ENCODE data around the gene CTDP1. TPM values are rescaled to one million over a fixed set of nuclear protein-coding genes. Genes with fewer than 3 reads are reported as not detected.
A peak's percentile ranks its signal among the peaks of the same experiment; 100 is the strongest.

Gene CTDP1
- total RNA-seq, 2 experiments from 2014 or later, result 36.7 to 45.5 TPM

DNA sequence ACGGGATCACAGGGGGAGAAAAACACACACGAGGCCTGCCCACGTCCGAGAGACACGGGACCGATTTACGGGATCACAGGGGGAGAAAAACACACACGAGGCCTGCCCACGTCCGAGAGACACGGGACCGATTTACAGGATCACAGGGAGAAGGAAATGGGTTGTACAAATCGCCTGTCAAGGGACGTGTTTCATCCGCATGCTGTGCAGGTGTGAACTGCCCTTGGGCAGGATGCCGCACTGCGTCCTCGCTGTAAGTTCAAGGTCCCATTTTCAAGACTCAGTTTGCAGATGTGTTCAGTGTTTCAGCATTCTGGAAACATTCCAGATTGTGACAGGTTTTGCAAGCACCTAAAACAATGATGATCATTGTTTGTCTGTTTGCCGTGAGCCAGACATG, 115.8 kb downstream of the CTDP1 start:
- DNase-seq (no peak), ATAC-seq (no peak)
- intact Hi-C loops (cut with DNase I, micrococcal nuclease), result loop anchor here (5.0 to 10.0 kb wide), 3 partner anchors 167 to 362 kb away; partner anchors contain the start of gene HSBP1L1 (in 1 of the 2)
- Mint-ChIP-seq H3K4me1 (peaks cover 15% of the 10 kb centered on the region), H3K36me3 (ENCODE audit: low read depth) (no peaks in the 10 kb centered on the region), H3K27ac (no peak overlapping the region), H3K9me3 (ENCODE audit: low read depth) (no peaks in the 10 kb centered on the region), H3K27me3 (peaks cover 50% of the 10 kb centered on the region), H3K4me3 (no peak overlapping the region)
- ChIA-PET CTCF (no interaction called here), POLR2A (no interaction called here)

DNA sequence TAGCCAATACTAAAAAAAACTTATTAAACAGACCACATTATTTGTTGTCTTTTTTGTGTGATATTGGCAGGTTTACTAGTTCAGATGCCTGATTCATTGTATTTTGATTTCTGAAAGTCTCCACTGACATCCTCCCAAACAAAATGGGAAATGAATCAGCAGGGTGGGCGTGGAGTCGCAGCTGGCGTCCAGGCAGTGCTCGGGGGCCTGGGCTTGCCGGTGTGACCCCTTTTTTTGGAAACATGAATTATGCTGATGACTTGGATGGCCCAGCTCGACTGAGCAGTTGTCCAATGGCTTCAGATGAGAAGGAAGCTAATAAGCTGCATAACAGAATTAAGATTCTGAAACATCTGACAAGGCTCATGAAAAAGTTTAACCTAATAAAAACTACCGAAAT, 116.4 kb downstream of the CTDP1 start:
- POLR2A ChIA-PET, result no interaction called here
- Mint-ChIP-seq H3K27ac (no peak overlapping the region), H3K4me3 (no peak overlapping the region), H3K9me3 (ENCODE audit: low read depth) (no peaks in the 10 kb centered on the region), H3K4me1 (peaks cover 15% of the 10 kb centered on the region), H3K27me3 (peaks cover 48% of the 10 kb centered on the region), H3K36me3 (ENCODE audit: low read depth) (no peaks in the 10 kb centered on the region)
- CTCF ChIA-PET, result no interaction called here
- intact Hi-C loops (cut with DNase I, micrococcal nuclease), result loop anchor here (5.0 to 10.0 kb wide), 3 partner anchors 166 to 361 kb away; partner anchors contain the start of gene HSBP1L1 (in 1 of the 2)
- ATAC-seq (no peak), DNase-seq (no peak)

DNA sequence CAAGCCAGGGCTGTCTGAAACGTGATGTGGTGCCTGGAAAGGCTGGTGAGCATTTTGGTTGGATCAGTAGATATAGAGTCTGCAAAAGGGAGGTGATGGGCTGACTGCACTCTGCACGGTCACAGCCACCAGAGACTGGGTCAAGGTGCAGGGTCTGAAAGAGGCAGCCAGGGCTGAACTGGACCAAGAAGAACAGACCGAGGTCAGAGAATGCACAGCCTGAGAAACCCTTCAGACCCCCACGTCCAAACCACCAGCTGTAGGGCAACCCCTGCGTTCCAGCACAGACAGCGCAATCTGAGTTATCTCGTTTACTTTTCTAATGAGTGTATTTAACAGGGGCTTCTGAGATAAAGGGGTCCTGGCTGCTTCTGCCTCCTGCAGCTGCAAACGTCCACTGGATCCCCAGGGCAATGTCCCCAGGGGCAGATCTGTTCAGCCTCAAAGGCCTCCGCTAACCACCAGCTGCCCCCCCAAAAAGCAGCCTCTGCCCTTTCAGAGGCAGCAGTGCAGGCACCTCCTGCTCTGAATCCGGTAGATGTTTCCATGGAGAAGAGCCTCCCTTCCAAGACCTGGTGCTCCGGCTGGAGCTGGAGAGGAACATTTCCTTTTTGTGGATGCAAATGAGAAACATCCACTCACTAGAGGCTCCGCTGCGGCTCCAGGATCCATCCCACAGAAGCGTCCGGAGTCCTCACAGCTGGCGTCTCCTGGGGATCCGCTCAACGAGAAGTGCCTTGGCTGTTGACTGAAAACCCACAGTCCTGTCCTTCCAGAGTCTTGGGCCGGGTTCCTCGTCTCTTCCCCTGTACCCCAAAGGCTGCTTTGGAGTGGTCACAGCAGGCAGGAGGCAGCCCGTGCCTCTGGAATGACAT, 117.2 kb downstream of the CTDP1 start:
- H3K4me1 Mint-ChIP-seq, result peaks cover 11% of the 10 kb centered on the region
- intact Hi-C loops (cut with DNase I, micrococcal nuclease), result loop anchor here (5.0 to 10.0 kb wide), 3 partner anchors 166 to 361 kb away; partner anchors contain the start of gene HSBP1L1 (in 1 of the 2)
- no peak overlapping the region for H3K27ac Mint-ChIP-seq
- ChIA-PET CTCF (interaction anchor here (0.6 kb wide), 1 partner anchor 192 kb away, joined by 3 read pairs; no protein-coding TSS in a partner anchor), POLR2A (no interaction called here)
- ATAC-seq (no peak), DNase-seq (no peak)
- peaks cover 41% of the 10 kb centered on the region for H3K27me3 Mint-ChIP-seq
- H3K36me3 Mint-ChIP-seq (ENCODE audit: low read depth), result no peaks in the 10 kb centered on the region
- H3K9me3 Mint-ChIP-seq (ENCODE audit: low read depth), result no peaks in the 10 kb centered on the region
- peak overlapping the region; percentile 56 for H3K4me3 Mint-ChIP-seq

DNA sequence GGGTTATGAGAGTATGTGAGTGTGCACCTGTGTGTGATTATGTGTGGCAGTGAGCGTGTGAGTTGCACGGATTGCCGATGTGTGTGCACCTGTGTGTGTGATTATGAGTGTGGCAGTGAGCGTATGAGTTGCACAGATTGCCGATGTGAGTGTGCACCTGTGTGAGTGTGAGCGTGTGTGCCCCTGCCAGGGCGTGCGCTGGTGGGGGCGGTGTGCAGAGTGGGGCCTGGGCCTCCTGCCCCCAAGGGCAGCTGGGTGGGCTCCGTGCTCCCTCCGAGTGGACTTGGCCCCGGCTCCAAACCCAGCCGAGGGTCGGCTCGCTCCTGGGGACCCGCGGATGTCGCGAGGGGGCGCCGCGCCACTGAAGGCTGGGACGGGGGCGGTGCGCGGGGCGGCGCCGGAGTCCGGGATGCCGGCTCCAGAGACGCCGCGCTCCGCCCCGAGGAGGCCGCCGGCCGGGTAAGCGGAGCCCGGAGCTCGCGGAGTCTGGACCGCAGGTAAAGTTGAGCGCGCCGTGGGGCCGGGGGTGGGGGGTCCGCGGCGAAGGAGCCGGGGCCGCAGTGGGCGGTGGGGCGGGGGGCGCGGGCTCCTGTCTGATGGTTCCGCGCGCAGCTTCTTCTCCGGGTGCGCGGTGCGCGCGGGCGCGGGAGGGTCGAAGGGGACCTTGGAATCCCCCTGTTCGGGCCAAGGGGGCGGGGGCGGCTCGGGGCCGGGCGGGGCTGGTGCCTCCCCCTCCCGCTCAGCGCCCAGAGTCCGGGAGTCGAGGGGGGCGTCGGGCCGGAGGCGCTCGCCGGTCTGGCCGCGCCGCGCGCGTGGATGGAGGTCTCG, 118.1 kb downstream of the CTDP1 start, which contains the start of gene KCNG2:
Gene KCNG2, plus strand, starts transcription at position 421 of the 828 bp plus-strand sequence. CDS start 65,730 bp downstream, outside the sequence.
- peaks cover 11% of the 10 kb centered on the region for H3K4me1 Mint-ChIP-seq
- intact Hi-C loops (cut with DNase I, micrococcal nuclease), result loop anchor here (5.0 to 10.0 kb wide), 3 partner anchors 165 to 360 kb away; partner anchors contain the start of gene HSBP1L1 (in 1 of the 2)
- DNase-seq (peak; percentile 67), ATAC-seq (peak; percentile 83)
- POLR2A ChIA-PET, result interaction anchor here (0.7 kb wide), 1 partner anchor 395 kb away, joined by 4 read pairs; no protein-coding TSS in a partner anchor
- H3K27ac Mint-ChIP-seq, result no peak within 1 kb of the TSS
- CTCF ChIA-PET, result no interaction called here
- no peaks in the 10 kb centered on the region for H3K36me3 Mint-ChIP-seq (ENCODE audit: low read depth)
- peak within 1 kb of the TSS; percentile 56 for H3K4me3 Mint-ChIP-seq
- peaks cover 31% of the 10 kb centered on the region for H3K27me3 Mint-ChIP-seq
- H3K9me3 Mint-ChIP-seq (ENCODE audit: low read depth), result no peaks in the 10 kb centered on the region

DNA sequence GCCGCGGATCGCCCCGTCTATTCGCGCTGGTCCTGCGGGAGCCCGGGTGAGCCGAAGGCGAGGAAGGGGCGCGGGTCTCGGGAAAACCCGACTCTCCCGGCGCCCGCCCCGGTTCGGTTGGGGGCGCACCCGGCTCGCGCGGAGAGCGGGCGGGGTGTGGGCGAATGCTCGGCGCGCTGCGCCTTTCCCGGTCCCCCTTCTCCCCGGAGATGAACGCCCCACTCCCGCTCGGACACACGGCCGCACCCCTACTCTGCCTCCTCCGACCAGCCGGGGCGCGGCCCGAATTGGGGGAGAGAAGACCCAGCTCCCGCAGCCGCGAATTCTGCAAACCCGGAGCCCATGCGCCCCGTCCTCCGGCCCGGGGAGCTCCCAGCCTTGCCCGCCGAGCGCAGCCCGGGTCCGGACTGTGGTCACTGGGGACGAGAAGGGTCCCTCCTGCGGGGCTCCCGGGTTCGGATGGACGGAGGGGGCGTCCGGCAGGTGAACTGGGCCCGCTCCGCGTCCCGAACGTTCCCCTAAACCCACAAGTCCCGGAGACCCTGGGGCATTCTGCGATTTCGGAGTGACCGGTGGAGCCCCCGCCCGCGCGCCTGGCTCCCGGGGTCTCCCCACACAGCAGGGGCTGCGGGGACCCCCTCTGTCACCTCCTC, 118.9 kb downstream of the CTDP1 start:
- peaks cover 11% of the 10 kb centered on the region for H3K4me1 Mint-ChIP-seq
- ChIA-PET POLR2A (interaction anchor here (0.7 kb wide), 1 partner anchor 396 kb away, joined by 4 read pairs; no protein-coding TSS in a partner anchor), CTCF (no interaction called here)
- ATAC-seq, result no peak
- peaks cover 30% of the 10 kb centered on the region for H3K27me3 Mint-ChIP-seq
- H3K9me3 Mint-ChIP-seq (ENCODE audit: low read depth), result no peaks in the 10 kb centered on the region
- H3K36me3 Mint-ChIP-seq (ENCODE audit: low read depth), result no peaks in the 10 kb centered on the region
- H3K27ac Mint-ChIP-seq, result no peak overlapping the region
- no peak for DNase-seq
- intact Hi-C loops (cut with DNase I, micrococcal nuclease), result loop anchor here (5.0 to 10.0 kb wide), 3 partner anchors 164 to 359 kb away; partner anchors contain the start of gene HSBP1L1 (in 1 of the 2)
- no peak overlapping the region for H3K4me3 Mint-ChIP-seq

DNA sequence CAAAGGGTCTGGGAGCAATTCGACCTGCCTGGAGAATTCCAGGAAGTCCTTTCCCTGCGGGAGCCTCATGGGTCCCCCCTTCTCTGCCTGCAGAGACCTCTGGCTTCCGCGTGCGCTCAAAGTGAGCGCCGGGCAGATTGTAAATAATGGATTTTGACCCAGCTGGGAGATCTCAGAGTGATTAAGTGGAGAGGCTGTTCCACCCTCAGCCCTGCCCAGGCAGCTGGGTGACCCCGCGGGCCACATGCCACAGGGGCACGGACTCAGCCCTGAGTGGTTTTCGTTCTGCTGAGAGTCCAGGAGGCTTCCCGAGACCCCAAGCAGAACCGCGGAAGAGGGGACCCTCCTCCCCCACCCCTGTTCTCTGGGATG, 119.4 kb downstream of the CTDP1 start:
- Mint-ChIP-seq H3K36me3 (ENCODE audit: low read depth) (no peaks in the 10 kb centered on the region), H3K27ac (no peak overlapping the region), H3K4me1 (peaks cover 11% of the 10 kb centered on the region), H3K9me3 (ENCODE audit: low read depth) (no peaks in the 10 kb centered on the region), H3K27me3 (peaks cover 30% of the 10 kb centered on the region), H3K4me3 (no peak overlapping the region)
- POLR2A ChIA-PET, result no interaction called here
- DNase-seq (no peak), ATAC-seq (no peak)
- intact Hi-C loops (cut with DNase I, micrococcal nuclease), result loop anchor here (5.0 to 10.0 kb wide), 3 partner anchors 163 to 358 kb away; partner anchors contain the start of gene HSBP1L1 (in 1 of the 2)
- CTCF ChIA-PET, result no interaction called here

DNA sequence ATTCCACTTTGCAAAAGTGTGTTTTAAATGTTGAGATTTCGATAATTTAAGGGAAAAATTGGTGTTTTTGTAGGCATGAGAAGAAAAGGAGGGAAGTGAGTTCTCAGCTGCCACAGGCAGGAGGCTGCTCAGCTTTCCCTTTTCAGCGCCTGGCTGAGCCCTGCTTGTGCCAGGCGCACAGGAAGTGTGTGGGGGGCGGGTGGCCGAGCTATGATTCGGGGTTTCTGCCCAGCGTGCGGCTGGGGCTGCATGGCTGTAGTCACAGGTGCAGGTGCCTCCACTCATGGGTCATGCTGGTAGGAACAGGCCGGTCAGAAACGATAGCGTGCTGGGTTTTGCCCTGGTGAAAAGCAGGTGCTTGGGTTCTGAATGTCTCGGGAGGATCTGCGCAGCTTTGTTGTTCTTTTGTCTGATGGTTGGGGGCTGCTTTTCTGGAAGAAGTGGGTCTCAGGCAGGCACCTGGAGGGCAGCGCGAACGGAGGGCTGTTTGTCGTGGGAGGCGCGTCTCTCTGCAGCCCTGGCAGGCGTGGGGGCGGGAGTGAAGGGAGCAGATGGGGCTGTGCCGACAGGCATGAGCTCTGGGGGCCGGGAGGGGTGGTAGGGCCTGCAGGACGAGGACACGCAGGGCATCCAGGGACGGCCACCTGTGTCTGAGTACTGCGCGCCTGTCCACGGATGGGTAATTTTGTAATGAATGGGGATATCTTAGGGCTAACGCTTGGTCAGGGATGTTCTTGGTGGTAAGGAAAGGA, 120.2 kb downstream of the CTDP1 start:
- intact Hi-C loops (cut with DNase I, micrococcal nuclease), result loop anchor here (5.0 to 10.0 kb wide), 4 partner anchors 163 to 358 kb away; partner anchors contain the start of gene HSBP1L1 (in 1 of the 2)
- no peaks in the 10 kb centered on the region for H3K9me3 Mint-ChIP-seq (ENCODE audit: low read depth)
- CTCF ChIA-PET, result no interaction called here
- ATAC-seq (peak; percentile 16), DNase-seq (no peak)
- H3K4me3 Mint-ChIP-seq, result no peak overlapping the region
- H3K27me3 Mint-ChIP-seq, result peaks cover 28% of the 10 kb centered on the region
- POLR2A ChIA-PET, result no interaction called here
- H3K36me3 Mint-ChIP-seq (ENCODE audit: low read depth), result no peaks in the 10 kb centered on the region
- H3K27ac Mint-ChIP-seq, result no peak overlapping the region
- peaks cover 11% of the 10 kb centered on the region for H3K4me1 Mint-ChIP-seq

DNA sequence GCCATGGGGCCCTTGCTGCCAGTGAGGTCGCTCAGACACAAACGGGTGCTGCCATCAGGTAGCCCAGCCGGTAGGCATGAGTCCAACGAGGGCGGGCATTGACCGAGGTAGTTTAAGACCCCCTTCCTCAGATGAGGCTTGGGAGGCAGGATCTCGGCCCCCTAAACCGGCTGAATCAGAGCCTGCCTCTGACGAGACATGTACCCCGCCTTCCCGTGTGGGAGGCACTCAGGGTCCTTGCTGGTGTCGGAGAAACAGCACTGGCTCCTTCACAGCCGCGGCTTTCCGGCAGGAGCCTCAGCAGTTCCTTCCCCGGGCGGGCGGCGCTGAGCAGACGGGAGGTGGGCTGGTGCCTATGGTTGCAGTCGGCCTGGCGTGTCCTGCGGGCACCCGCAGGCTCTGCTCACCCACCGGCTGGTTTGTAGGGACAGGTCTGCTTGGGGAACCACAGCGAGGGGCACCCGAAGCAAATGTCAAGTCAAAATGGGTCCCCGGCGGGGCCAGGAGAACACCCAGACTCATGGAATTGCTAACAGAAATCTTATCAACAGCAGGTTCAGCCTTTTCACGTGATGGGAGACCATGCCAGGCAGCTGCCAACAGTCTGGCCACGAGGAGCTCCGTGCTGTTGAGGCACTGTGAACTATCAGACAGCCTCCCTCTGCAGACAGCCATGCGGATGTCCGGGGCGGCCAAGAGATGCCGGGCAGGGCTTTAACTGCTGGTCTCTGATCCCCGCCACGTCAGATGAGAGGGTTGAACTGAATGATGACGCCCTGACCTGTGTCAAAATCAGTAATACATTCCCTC, 121.0 kb downstream of the CTDP1 start:
- Mint-ChIP-seq H3K27me3 (peaks cover 24% of the 10 kb centered on the region), H3K36me3 (ENCODE audit: low read depth) (no peaks in the 10 kb centered on the region), H3K4me1 (peaks cover 17% of the 10 kb centered on the region), H3K27ac (no peak overlapping the region), H3K9me3 (ENCODE audit: low read depth) (no peaks in the 10 kb centered on the region), H3K4me3 (no peak overlapping the region)
- CTCF ChIA-PET, result no interaction called here
- ATAC-seq (no peak), DNase-seq (no peak)
- POLR2A ChIA-PET, result no interaction called here
- intact Hi-C loops (cut with DNase I, micrococcal nuclease), result loop anchor here in 1 of 2 experiments (5.0 kb wide), 1 partner anchor 177 kb away; no protein-coding TSS in a partner anchor

DNA sequence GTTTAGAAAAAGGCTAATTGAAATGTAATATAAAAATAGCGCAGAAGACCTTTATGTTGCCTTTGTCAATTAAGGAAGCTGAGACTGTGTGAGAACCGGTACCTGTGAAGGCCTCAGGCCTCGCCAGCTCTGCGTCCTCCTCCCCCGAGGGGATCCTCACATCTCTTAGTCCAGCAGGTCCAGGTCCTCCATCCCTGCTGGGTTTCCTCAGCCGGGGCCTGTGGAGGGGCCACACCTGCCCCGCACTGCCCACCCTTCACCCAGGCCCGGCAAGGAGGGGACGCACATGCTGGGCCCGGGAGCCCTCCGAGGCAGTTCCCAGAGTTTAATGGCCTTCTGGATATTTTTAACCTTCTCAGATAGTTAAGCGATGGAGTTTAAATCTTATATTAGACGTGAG, 121.6 kb downstream of the CTDP1 start:
- ChIA-PET CTCF (interaction anchor here (1.1 kb wide), 1 partner anchor 24 kb away, joined by 3 read pairs; no protein-coding TSS in a partner anchor), POLR2A (no interaction called here)
- ATAC-seq (no peak), DNase-seq (no peak)
- Mint-ChIP-seq H3K4me1 (peaks cover 19% of the 10 kb centered on the region), H3K4me3 (no peak overlapping the region), H3K9me3 (ENCODE audit: low read depth) (no peaks in the 10 kb centered on the region), H3K27ac (no peak overlapping the region), H3K36me3 (ENCODE audit: low read depth) (no peaks in the 10 kb centered on the region), H3K27me3 (peaks cover 23% of the 10 kb centered on the region)
- intact Hi-C loops (cut with DNase I, micrococcal nuclease), result loop anchor here in 1 of 2 experiments (5.0 kb wide), 1 partner anchor 176 kb away; no protein-coding TSS in a partner anchor

DNA sequence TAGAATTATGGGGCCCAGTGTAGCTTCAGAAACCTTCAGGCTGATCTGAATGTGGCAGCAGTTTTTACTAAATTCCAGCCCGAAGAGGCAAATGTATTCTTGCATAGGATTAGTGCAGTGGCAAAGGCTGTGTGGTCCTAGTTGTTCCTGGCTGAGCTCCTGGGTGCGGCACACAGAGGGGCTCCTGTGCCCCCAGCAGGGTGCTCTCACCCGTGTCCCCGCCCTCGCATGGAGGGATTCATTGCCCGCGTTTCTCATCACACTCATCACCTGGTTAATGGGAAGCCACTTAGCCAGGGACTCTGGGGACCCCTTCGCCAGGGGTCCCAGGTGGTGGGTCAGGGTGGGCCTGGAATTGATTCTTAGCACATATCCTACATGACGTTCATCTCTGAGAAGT, 122.0 kb downstream of the CTDP1 start:
- ATAC-seq, result no peak
- intact Hi-C loops (cut with DNase I, micrococcal nuclease), result loop anchor here in 1 of 2 experiments (5.0 kb wide), 1 partner anchor 176 kb away; no protein-coding TSS in a partner anchor
- no peak overlapping the region for H3K27ac Mint-ChIP-seq

More for the DNA sequence above, 122.0 kb downstream of the CTDP1 start:
- no peak for DNase-seq
- ChIA-PET CTCF (interaction anchor here (1.1 kb wide), 1 partner anchor 24 kb away, joined by 3 read pairs; no protein-coding TSS in a partner anchor), POLR2A (no interaction called here)
- Mint-ChIP-seq H3K27me3 (peaks cover 19% of the 10 kb centered on the region), H3K4me3 (no peak overlapping the region), H3K9me3 (ENCODE audit: low read depth) (no peaks in the 10 kb centered on the region), H3K36me3 (ENCODE audit: low read depth) (no peaks in the 10 kb centered on the region), H3K4me1 (peaks cover 19% of the 10 kb centered on the region)
